GM15510 (cell line): ENCODE measurements around the gene SCN2B.
A peak's percentile ranks its signal among the peaks of the same experiment; 100 is the strongest.

Experiments
- POLR2A ChIP-seq: IDR thresholded peaks from 3 replicates; pipeline ENCODE4 v1.6.1; 2011; ENCODE audit warnings: borderline replicate concordance; ENCODE audit not compliant: insufficient read length; ENCODE audit errors: extremely low read depth

Gene SCN2B

DNA sequence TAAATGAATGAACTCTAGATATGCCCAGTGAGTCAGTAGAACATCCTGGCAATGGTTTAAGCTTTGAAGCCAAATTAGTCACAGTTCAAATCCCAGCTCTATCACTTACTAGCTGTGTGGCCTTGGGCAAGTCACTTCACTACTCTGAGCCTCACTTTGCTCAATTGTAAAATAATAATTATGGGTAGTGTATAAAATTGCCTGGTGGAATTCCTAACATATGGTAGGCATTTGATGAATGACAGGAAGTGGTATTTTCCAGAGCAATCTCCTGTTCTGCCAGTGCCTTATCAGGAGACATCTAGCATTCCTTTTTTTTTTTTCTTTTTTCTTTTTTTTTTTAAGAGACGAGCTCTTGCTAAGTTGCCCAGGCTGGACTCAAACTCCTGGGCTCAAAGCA is 36.9 kb downstream of the SCN2B start:
- no peak for TF ChIP-seq POLR2A

DNA sequence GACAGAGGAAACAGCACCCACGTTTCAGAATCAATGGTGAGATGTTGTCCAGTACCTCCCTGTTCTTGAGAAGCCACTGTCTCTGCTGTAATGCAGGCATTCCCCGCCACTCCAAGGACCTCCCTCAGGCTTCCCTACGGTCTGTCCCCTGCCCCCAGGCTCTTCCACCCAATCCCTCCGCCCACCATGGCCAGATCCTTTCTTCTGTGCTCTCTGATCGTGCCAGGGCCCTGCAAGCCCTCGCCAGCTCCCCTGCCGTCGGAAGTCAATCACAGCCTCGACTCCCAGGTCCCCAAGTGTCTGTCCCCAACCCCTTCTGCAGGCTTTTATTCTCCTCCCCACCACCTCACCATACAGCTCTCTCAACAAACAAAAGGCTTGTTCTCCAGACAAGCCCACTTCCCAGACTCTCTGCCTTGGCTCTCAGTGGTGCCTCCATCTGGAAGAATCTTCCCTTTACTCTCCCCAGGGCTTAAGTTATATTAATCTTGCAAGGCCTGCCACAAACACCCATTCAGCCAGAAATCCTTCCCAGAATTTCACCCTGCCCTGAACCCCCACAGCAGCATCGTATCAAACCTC is 37.5 kb downstream of the SCN2B start:
- no peak for TF ChIP-seq POLR2A

DNA sequence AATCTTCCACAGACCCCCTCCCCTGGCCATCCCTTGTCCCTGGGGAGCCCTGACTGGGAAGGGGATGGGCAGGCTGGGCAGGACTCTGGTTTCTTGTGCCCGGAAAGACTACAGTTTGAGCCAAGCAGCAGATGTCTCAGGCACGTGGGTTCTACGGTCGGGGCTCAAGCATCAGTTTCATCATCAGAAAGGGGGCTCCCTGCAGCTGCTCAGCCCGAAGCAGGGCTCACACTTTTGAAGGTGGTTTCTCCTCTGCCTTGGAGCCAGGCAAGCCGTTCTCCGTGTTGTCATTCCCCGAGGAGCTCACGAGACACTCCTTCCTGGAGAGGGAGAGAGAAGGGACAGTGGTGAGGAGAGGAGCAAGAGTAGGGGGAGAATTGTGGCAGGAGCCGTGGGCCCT is 39.6 kb downstream of the SCN2B start:
- TF ChIP-seq POLR2A: no peak

DNA sequence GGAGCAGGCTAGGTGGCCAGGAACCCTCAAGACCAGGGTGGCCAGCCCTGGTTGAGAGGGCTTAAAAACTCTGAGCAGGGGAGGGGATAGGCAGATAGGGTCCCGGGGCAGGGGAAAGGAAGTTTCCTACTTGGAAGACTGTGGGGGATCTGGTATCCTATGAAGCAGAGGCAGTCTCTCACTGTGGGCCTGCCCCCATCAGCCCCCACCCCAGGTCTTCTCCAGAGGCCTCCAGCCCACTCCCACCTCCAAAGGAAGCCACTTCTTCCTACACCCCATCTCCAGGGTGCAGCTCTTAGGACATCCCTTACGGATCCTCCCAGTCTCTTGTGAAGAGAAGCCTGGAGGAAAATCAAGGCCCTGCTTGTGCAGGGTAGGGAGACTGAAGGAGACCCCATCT is 40.1 kb downstream of the SCN2B start:
- no peak for TF ChIP-seq POLR2A

DNA sequence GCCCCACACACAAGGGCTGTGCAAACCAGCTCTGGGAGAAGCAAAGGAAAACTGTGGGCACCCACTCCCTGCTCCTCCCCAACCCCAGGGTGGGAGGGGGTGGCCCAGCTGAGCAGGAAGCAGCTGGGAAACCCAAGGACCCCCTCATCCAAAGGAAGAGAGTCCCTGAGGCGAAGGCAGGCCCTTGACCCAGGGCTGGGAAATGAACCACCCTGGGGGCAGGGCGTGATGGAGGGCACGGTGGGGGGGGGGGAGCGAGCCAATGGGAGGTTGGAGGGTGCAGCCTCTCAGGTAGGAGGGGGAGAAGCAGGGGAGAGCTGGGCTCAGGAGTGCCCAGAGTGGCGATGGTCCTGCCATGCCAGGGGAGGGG is 40.7 kb downstream of the SCN2B start:
- no peak for TF ChIP-seq POLR2A

DNA sequence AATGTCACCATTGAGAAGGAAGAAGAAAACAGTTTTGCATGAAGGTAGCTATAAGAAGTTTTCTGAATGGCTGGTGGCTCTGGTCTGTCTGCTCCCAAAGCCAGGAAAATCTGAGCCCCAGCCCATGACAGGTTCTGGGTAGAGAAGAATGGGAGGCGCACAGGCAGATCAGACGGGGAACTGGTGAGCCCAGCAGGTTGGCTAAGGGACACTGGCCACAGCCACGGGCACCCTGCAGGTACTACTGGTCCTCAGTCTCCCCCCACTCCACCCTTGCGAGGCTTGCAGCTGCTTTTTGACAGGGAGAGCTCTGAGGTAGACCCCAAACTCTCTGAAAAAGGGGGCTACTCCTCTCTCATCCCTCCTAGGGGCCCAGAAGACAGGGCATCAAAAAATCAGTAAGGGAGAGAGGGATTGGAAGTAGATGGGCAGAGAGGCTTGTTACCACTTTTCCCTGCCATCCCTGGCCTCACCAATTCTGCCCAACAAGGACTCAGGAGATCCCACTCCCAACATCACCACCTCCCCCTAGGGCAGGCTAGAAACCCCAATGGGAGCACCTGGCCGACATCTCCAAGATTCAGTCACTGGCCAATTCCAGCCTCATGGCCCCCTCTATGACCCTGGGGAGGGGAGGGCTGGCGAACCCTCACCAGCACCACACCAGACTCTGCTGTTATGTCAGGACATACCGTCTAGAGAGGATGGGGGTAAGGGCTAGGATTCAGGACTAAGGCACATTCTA is 41.2 kb downstream of the SCN2B start:
- no peak for TF ChIP-seq POLR2A

DNA sequence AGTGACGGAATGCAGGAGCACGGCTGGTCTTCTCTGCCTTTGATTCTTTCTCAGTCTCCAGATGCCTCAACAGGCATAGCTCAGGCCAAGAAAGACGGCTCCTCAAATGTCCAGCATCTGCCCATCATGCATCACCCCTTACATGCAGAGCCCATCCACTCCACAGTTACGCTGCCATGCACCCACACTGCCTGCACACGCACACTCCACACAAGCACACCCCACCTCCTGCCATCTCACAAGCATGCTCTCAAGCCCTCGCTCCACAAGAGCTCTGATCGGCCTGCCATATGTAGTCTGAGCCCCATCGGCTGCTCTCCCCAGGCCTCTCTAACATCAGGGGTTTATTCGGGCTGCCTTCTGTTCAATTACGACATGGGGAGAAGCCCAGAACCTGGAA is 42.6 kb downstream of the SCN2B start:
- TF ChIP-seq POLR2A: no peak

DNA sequence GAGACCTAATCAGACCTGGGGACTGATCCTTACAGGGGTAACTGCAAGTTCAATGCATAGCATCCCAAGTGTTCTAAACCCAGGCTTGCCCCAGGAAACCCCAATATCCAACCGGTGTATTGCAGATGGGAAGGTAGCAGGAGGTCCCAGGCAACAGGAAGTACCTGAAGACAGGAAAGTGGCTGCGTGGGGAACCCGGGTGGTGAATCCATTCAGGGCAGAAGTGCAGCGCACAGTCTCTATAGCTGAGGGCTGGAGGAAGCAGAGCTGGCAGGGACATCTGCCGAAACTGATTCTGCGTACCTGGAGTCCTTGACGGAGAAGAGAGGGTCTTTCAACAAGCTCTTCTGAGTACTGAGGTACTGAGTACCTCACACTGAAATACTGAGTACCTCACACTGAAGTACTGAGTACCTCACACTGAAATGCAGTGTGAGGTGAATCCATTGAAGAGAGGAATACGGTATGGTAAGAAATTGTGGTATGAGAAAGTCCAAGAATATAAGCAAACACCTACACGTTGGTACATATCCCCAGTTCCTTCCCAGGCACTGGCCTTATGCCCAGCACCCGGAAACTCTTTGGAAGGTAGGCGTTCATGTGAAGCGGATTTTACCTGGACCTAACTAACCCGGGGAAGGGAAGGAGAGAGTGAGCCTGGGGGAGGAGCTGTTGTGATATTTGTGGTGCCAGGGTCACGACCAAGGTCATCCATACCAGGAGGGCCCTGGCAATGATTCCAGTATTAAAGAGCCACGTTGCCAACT is 43.9 kb downstream of the SCN2B start:
- no peak for TF ChIP-seq POLR2A

DNA sequence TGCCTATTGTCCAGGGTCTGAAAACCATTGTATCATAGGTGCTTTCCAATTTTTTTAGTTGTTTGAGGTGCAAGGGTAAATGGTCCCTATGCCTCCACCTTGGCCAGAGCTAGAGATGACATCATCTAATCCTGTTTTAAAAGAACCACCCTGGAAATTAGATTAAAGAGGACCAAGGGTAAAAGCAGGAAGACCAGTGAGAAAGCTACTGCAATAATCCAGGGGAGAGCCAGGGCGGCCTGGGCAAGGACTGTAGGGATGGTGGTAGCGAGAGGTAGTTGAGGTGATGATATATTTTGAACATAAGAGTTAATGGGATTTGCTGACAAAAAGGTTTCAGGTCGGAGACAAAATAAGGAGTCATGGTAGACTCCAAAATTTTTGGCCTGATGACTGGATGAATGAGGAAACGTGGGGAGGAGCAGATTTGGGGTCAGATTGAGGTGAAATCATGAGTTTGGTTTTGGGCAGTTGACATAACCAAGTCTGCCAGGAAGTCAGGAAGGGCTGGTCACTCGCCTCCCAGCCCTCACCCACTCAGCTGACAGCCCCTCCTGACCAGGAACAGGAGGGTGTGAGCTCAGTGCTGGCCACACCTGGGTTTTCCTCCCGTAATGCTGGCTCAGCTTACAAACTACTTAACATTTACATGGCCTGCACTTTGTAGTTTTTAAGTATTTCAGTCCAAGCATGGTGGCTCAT is 46.8 kb downstream of the SCN2B start:
- no peak for TF ChIP-seq POLR2A

DNA sequence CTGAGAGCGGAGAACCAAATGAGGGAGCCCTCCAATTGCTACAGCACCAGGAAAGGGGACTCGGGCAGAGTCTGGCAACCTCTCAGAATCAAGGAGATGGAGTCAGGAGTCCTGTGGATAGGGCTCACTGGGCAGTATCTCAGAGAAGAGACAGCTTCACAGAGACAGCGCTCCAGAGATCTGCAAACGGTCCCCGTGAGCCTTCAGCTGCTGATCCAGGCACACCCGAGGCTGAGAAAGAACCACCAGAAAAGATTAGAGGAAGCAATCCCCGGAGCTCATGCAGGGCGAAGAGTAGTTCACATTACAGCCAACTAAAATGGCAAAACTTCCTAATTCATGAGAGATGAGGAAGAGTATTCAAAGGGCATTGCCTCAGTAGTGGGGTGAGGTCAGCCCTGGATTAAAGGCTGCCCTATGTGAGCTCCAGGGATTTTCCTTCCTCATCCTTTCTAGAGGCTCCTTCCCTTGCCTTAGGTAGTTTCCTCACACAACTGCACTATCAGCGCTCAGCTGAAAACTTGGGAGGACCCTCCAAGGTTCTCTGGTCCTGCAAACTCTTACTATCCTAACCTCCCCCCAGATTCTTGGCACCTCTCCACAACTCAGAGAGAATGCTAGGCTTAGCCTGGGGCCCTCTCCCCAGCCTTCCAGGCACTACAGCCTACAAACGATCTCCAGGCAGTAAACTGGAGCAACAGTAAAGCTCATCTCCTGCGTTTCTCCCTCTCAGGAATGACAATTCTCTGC is 47.5 kb downstream of the SCN2B start:
- TF ChIP-seq POLR2A: no peak

DNA sequence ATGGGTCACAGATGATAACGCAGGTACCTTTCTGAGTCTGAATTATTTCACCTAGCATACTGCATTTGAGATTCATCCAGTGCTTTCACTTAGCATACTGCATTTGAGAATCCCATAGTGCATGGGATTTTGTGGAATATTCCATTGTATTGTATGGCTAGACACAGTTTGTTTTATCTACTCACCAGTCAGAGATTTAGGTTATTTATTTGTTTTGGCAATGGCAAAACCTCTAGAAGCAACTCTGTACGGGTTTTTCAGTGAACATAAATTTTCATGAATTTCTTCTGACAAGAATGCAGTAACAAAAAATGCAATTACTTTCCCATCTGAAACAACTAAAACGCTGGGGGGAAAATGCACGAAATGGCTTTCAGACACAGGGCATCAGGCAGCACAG is 48.1 kb downstream of the SCN2B start:
- TF ChIP-seq POLR2A: no peak

DNA sequence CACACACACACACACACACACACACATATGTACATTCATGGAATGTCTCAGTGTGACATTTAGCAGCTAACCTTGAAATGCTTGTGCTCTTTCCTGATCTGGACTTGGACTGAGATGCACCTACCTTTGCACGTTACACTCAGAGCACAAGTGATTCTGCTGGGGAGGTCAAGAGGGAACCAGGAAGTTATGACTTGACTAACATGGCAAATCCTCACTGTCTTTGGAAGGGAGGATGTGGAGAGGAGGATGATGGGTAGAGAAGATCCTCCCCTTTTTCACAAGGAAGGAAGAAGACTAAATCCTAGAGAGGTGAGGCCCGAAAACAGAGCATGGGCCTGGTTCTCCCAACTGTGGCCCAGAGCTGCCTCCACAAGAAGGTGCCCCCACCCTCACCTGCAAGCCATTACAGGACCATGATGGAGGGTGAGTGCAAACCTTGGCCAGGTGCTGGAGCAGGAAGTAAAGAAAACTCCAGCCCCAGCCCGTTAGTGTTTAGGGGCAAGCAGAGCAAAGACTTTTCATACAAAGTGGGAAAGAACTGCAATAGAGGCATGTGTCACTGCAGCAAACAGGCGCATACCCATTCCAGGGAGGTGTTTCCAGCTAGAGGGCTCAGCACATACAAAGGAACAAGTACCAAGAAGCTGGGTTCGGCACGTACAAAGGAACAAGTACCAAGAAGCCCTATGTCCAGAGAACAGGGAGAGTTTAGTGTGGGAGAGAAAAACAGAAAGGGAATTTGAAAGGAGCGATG is 50.2 kb downstream of the SCN2B start:
- peak; percentile 22 for TF ChIP-seq POLR2A

DNA sequence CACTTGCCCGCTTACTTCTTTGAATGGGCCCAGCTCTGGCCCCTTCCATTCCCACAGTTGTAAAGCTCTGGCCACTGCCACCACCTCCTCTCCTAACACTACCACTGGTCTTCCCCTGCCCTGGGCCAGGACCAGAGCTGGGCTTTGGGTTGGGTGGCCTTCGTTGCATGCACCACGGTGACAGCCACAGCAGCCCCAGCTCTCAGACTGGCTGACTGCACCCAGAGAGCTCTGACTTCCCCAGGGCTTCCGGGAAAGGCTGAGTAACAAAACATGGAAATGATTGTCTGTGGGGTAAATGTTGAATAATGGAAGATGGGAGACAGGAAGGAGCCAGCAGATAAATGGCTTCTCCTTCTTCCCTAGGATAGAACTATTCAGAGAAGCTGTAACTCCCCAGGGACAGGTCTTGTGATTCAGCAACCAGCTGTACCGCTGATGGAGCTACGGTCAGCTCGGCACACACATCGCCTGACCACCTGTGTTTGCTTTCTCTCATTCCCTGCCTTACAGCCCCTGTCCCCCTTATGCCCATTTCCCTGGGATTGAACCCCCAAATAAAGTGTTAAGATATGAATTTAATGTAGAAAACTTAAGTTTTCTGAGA is 51.4 kb downstream of the SCN2B start:
- no peak for TF ChIP-seq POLR2A
